Measurements from ENCODE around the gene SH3GLB2.
"Not testable (repeated sequence)": the region's sequence is repeated elsewhere in the genome, so short reads cannot be mapped to it uniquely, and the experiment has no call there.

SH3GLB2 gene

DNA sequence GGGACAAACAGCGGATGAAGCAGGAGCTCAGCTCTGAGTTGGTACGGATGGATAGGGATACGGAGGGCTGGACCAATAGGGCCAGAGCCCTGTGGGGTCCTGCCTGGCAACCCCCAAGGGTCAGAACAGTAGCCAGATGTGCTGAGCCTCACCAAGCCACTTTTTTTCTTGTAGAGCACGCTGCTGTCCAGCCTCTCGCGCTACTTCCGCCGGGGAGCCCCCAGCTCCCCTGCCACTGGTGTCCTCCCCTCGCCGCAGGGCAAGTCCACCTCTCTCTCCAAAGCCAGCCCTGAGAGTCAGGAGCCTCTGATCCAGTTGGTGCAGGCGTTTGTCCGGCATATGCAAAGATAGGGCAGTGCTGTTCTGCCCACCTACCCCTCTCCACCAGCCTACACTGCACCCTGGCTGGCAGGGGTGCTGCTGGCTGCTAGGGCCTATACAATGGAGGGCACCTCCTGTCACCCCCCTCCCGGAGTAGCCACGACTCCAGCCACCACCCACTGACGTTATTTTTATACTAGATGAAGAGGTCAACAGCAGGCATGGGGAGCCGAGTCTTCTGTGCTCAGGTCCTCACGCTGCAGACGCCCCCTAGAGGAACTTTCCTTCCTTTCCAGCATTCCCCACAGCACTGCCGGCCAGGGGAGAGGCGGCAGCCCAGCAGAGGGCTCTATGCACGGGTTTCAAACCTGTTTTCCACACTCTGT lies 21.6 kb downstream of the SH3GLB2 start:
- peak; percentile 63 to 97 (median 80) for DNase-seq
- intact Hi-C loops (cut with DNase I), result no loop called here

DNA sequence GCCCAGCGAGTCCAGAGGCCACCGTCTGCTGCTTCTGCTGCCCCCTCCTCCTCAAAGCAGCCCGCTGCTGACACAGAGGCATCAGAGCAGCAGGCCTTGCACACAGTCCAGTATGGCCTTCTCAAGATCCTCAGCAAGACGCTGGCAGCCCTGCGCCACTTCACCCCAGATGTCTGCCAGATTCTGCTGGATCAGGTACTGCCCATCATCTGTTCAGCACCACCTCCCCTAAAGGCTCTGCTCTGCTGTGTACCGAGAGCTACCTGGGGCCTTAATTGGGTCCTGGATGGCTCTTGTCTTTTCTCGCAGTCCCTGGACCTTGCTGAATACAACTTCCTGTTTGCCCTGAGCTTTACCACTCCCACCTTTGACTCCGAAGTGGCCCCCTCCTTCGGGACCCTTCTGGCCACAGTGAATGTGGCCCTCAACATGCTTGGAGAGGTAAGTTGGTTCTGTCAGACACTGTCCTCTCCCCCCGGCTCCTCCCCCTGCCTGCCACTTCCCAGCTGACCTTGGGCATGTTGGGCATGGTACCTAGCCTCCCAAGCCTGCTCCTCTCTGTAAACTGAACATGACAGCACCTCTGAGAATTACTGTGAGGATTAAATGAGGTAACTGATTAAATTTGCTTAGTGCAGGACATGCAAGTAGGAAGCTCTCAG lies 22.7 kb downstream of the SH3GLB2 start:
- intact Hi-C loops (cut with DNase I), result no loop called here
- DNase-seq, result peak in 2 of 10 donors; percentile 61 to 77

DNA sequence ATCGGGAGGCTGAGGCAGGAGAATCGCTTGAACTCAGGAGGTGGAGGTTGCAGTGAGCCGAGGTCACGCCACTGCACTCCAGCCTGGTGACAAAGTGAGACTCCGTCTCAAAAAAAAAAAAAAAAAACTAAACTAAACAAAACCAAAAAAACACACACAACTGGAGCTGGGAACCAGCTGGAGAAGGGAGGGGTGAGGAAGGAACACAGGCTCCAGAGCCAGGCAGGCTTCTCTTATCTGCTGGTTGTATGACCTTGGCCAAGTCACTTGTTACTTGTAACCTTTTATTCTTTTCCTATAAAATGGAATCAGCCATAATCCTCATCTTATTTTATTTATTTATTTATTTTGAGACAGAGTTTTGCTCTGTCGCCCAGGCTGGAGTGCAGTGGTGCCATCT lies 24.0 kb downstream of the SH3GLB2 start:
- intact Hi-C loops (cut with DNase I), result not testable (repeated sequence)
- peak in 1 of 10 donors; percentile 59 for DNase-seq

DNA sequence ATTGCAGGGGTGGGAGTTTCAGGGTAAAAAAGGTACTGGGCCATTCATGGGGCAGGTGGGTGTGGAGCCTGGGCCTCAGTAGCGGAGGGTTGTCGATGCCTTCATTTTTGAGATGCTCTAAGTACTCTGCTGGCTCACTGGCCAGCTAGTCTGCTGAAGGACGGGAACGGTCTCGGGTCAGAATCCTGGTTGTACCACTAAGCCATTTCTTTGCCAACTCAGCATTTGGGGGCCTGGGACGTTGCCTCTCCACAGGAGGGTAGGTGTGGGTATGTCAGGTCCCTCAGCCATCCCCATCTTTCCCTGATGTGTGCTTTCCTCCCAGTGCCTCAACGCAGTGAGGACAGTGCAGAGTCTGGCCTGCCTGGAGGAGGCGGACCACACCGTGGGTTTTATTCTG lies 25.1 kb downstream of the SH3GLB2 start:
- DNase-seq, result peak in 1 of 10 donors; percentile 72
- intact Hi-C loops (cut with DNase I), result no loop called here

DNA sequence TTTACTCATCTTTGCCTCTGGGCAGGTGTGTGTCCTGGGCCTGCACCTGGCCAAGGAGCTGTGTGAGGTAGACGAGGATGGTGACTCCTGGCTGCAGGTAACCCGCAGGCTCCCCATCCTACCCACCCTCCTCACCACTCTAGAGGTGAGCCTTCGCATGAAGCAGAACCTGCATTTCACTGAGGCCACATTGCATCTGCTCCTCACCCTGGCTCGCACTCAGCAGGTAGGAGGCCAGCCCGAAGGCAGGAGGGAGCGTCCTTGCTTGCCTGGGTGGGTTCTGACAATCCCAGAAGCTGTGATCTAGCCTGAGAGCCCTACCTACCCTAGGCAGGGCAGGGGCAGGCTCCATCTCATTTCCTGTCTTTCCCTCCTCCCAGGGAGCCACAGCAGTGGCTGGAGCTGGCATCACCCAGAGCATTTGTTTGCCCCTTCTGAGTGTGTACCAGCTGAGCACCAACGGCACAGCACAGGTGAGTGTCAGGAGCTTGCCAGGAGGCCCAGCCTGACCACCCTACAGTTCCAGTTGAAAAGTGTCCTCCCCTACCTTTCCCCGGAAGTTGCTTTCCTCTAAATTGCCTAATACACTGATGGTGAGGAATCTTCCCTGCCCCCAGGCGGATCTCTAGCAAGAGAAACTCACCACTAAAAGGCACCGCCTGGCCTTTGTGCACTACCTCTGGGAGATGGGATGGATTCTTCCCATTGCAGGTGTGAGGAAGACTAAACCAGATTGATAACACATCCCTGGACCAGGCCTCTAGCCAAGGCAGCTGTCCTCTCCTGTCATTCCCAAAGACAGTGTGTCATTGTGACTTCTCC lies 26.4 kb downstream of the SH3GLB2 start:
- peak in 1 of 10 donors; percentile 60 for DNase-seq
- intact Hi-C loops (cut with DNase I), result no loop called here

DNA sequence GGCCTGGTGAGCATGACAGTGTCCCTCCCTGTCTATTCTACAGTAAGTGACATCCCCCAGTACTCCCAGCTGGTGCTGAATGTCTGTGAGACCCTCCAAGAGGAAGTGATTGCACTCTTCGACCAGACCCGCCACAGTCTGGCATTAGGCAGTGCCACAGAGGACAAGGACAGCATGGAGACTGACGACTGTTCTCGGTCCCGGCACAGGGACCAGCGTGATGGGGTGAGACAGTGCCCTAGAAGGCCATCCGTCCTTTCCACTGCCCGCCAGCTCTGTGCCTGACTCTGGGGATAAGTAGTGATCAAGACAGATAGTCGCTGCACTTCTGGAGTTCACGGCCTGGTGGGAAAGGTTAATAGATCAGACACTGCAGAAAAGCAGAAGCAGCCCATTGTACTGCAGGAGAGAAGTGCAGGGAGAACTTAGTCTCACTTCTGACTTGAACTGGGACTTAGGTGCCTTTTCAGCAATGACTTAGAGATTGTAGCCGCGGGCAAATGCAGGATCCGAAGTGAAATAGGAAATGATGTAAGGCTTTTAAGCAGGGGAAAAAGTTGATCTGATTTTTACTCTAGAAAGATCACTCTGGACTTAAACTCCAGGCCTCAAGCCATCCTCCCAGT lies 28.4 kb downstream of the SH3GLB2 start:
- peak in 2 of 10 donors; percentile 41 to 74 for DNase-seq
- intact Hi-C loops (cut with DNase I), result no loop called here

DNA sequence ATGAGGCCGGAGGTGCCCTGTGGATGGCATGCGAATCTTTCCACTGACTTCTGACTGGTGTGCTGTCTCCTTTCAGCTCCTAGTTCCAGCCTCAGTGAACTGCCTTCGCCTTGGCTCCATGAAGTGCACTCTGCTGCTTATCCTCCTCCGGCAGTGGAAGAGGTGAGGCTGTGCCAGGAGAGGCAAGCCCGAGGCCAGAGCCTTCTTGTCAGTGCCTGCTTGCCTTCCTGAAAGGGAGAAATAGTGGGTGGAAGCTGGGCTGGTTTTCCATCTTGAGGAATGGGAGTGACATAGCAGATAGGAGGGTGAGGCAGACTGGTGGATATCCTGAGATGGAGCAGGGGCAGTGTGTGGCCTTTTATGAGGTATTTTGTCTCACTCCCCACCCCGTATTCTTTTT lies 29.7 kb downstream of the SH3GLB2 start:
- DNase-seq, result no peak
- intact Hi-C loops (cut with DNase I), result no loop called here

DNA sequence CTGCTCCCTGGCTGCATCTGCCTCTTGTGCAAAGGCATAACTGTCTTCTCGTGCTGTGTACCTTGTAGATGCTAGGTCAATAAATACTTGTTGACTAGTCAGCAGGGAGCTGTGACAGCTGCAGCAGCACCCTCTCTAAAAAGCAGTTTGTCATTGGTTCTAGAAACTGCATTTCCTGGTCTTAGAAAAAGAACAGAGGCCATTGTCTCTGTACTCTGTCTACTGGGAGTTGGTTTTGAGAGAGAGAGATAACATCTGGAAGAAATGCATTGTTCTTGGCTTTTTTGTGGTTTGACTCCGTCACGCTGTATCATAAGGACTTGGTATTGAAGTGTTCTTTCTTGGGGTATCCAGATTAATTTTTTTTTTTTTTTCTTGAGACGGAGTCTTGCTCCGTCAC lies 32.3 kb downstream of the SH3GLB2 start:
- intact Hi-C loops (cut with DNase I), result no loop called here
- DNase-seq, result peak in 1 of 10 donors; percentile 44

DNA sequence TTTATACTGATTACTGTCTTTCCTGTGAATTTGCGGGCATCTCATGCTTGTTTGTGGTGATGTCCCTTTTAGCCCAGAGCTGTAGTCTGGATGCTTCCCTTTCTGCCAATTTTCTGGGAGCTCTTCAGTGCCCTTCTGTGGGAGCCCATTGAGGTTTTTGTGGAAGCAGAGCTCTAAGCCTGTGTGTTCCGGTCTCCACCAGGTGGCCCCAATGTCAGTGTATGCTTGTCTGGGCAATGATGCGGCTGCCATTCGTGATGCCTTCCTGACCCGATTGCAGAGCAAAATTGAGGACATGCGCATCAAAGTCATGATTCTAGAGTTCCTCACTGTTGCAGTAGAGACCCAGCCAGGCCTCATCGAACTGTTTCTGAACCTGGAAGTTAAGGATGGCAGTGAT lies 35.1 kb downstream of the SH3GLB2 start:
- intact Hi-C loops (cut with DNase I), result no loop called here
- DNase-seq, result peak in 7 of 10 donors; percentile 46 to 94 (median 64)

DNA sequence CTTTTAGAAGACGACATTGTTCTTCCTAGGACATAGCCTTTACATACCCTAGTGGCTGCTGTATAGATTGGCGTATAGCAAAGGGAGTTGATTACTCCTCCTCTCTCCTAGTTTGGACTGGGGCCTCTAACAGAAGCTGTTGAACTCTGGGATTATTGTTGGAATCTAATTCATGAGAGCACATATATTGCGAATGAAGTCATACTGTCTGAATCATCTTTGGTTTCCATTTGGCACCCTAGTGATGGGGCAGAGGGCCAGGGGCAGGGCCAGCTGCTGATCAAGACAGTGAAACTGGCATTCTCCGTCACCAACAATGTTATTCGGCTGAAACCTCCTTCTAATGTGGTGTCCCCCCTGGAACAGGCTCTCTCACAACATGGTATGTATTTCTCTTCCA lies 40.3 kb downstream of the SH3GLB2 start:
- peak in 3 of 10 donors; percentile 50 to 92 (median 67) for DNase-seq
- intact Hi-C loops (cut with DNase I), result no loop called here

DNA sequence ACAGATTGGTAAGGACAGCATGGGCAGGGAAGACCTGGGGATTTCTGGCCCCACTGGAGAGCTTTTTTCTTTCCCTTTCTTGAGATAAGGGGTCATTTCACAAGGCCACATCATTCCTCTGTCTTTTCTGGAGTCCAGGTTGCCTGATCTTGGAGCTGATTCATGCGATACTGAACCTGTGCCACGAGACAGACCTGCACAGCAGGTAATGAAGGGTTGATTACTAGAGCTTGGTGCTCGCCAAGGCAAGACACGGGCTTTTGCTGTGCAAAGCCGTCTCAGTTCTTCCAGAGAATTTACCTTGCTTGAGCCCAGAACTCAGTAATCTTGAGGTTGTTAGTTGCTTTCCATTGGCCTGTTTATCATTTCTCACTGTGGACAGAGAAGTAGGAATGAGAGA lies 41.5 kb downstream of the SH3GLB2 start:
- DNase-seq, result no peak
- intact Hi-C loops (cut with DNase I), result no loop called here

DNA sequence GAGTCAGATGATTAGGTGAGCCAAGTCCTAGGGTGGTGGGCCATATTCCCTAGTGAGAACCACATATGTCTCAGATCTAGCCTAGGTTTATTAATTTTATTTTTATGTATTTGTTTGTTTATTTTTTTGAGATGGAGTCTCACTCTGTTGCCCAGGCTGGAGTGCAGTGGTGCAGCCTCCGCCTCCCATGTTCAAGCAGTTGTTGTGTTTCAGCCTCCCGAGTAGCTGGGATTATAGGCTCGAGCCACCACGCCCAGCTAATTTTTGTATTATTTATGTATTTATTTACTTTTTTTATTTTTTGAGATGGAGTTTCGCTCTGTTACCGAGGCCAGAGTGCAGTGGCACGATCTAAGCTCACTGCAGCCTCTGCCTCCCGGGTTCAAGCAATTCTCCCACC lies 44.6 kb downstream of the SH3GLB2 start:
- intact Hi-C loops (cut with DNase I), result no loop called here
- peak in 1 of 10 donors; percentile 54 for DNase-seq

DNA sequence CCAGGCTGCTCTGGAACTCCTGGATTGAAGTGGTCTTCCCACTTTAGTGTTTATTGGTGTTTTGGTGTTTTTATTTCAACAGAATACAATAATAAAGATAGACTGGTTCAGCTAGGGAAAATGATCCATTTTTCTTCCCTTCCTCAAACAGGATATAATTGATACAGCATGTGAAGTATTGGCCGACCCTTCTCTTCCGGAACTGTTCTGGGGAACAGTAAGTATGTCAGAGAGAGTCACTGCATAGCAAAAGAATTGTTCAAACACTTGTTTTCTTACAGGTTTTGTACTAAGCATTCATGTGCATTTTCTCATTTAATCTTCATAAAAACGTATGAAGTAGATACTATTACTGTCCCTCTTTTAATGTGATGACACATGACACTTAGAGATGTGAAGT lies 49.0 kb downstream of the SH3GLB2 start:
- intact Hi-C loops (cut with DNase I), result no loop called here
- no peak for DNase-seq

DNA sequence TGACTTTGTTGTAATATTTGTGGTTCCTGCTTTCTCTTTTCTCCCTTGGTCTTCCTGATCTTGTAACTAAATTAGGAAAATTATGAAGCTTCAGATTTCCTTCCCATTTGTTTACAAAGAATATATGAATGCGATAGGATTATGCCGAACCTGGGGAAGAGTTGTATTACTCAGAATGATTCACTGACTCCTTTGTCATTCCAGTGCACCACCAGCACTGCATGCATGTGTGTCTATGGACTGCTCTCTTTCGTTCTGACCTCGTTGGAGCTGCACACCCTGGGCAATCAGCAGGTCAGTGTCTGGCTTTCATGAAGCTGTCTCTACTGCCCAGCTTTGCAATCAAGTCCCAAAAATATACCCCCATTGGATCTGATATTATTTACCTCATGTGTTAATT lies 55.2 kb downstream of the SH3GLB2 start:
- DNase-seq, result no peak
- intact Hi-C loops (cut with DNase I), result no loop called here

DNA sequence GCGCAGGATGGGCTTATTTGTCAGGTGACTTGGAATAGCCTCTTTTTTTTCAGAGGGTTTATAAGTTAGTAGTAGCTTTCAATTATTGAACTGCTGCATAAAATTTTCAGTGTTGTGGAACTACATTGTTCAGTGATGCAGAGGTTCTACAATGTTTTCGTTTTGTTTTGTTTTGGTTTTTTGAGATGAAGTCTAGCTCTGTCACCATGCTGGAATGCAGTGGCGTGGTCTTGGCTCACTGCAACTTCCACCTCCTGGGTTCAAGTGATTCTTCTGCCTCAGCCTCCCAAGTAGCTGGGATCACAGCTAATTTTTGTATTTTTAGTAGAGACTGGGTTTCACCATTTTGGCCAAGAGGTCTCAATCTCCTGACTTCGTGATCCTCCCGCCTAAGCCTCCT lies 58.6 kb downstream of the SH3GLB2 start:
- intact Hi-C loops (cut with DNase I), result no loop called here
- DNase-seq, result no peak

DNA sequence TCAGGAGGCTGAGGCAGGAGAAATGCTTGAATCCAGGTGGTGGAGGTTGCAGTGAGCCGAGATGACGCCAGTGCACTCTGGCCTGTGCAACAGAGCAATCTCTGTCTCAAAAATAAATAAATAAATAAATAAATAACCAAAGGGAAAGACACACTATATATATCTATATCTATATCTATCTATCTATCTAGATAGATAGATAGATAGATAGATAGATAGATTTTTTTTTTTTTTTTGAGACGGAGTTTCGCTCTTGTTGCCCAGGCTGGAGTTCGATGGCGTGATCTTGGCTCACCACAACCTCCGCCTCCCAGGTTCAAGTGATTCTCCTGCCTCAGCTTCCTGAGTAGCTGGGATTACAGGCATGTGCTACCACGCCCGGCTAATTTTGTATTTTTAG lies 66.7 kb downstream of the SH3GLB2 start:
- DNase-seq, result peak in 1 of 10 donors; percentile 16
- intact Hi-C loops (cut with DNase I), result not testable (repeated sequence)
